H1 (cell line): ENCODE results near the gene HMMR. TPM values are rescaled to one million over a fixed set of nuclear protein-coding genes. Genes with fewer than 3 reads are reported as not detected.

ENCODE experiments used
- CTCF ChIA-PET: fragments of 300-600 bp; sonication (Branson Sonifier 250); formaldehyde crosslinking; loops from one replicate; lab custom pipeline; 2021; ENCODE audit not compliant: partially characterized antibody; lab: Charles Lee
- POLR2A ChIA-PET: fragments of 300-600 bp; sonication (Branson Sonifier 250); formaldehyde crosslinking; loops from one replicate; lab custom pipeline; 2021; ENCODE audit warnings: inconsistent platforms; ENCODE audit not compliant: partially characterized antibody; lab: Charles Lee
- DNase-seq, 2 experiments: peaks; one replicate each; pipeline versions ENCODE4 v3.0.0 to v3.0.0-alpha.2; 2010 to 2022; ENCODE audit warnings: low spot score in 2 of 2, low read depth in 1 of 2, mixed read lengths in 1 of 2
- FAIRE-seq: peaks from 2 replicates; lab custom pipeline; 2011; peaks lifted over from hg19 to GRCh38; lab: Jason Lieb, UNC
- H2AFZ ChIP-seq: 2 replicates; pipeline ENCODE4 v1.8.1; 2012; ENCODE audit warnings: low read length, inconsistent platforms
- H2AK5ac ChIP-seq: 2 replicates; pipeline ENCODE4 v1.6.1; 2013; ENCODE audit warnings: low read depth, low read length
- H2BK120ac ChIP-seq: replicated peaks from 2 replicates; pipeline ENCODE3; 2013; ENCODE audit warnings: low read depth, low read length, inconsistent platforms
- H2BK12ac ChIP-seq: 2 replicates; pipeline ENCODE4 v1.6.1; 2013; ENCODE audit warnings: low read depth, low read length
- H2BK15ac ChIP-seq: 2 replicates; pipeline ENCODE4 v1.6.1; 2013; ENCODE audit warnings: low read length
- H2BK20ac ChIP-seq: 2 replicates; pipeline ENCODE4 v1.6.1; 2013; ENCODE audit warnings: low read length
- H2BK5ac ChIP-seq: 2 replicates; pipeline ENCODE4 v1.6.1; 2013; ENCODE audit warnings: low read depth, low read length
- H3K14ac ChIP-seq: 2 replicates; pipeline ENCODE4 v1.6.1; 2013; ENCODE audit warnings: inconsistent platforms; ENCODE audit not compliant: insufficient read length
- H3K18ac ChIP-seq: 2 replicates; pipeline ENCODE4 v1.6.1; 2013; ENCODE audit warnings: low read length; ENCODE audit errors: extremely low read depth
- H3K23ac ChIP-seq: 2 replicates; pipeline ENCODE4 v1.6.1; 2013; ENCODE audit warnings: inconsistent platforms; ENCODE audit not compliant: insufficient read length
- H3K23me2 ChIP-seq: 2 replicates; pipeline ENCODE4 v1.6.1; 2013; ENCODE audit warnings: low read depth, low read length
- H3K27ac ChIP-seq: 2 replicates; pipeline ENCODE4 v1.6.1; 2011; ENCODE audit warnings: low read depth, low read length, inconsistent platforms
- H3K27me3 ChIP-seq, 4 experiments: replicated peaks in 1 of 4; 1 replicate in 1 of 4; 2 replicates in 3 of 4; pipeline versions ENCODE4 v1.6.1 to v1.8.1; 2011 to 2013; ENCODE audit warnings: low read length in 3 of 4, mild to moderate bottlenecking in 3 of 4, inconsistent platforms in 2 of 4, mixed read lengths in 2 of 4, moderate library complexity in 1 of 4; ENCODE audit not compliant: control insufficient read depth in 3 of 4, insufficient read depth in 3 of 4; ENCODE audit errors: extremely low read depth in 1 of 4
- H3K36me3 ChIP-seq, 4 experiments: 2 replicates each; pipeline versions ENCODE4 v1.6.1 to v1.8.1; 2011 to 2013; ENCODE audit warnings: mild to moderate bottlenecking in 4 of 4, low read length in 3 of 4, moderate library complexity in 2 of 4, control low read depth in 1 of 4, inconsistent platforms in 1 of 4; ENCODE audit not compliant: insufficient read depth in 4 of 4, control insufficient read depth in 2 of 4
- H3K4ac ChIP-seq: replicated peaks from 2 replicates; pipeline ENCODE3; 2013; ENCODE audit warnings: low read length, low read depth, mixed read lengths, inconsistent platforms; ENCODE audit not compliant: insufficient read length
- H3K4me1 ChIP-seq, 4 experiments: replicated peaks in 1 of 4; 1 replicate in 1 of 4; 2 replicates in 3 of 4; pipeline versions ENCODE4 v1.6.1 to v1.8.1; 2011 to 2013; ENCODE audit warnings: low read length in 3 of 4, inconsistent platforms in 2 of 4, mixed read lengths in 1 of 4; ENCODE audit not compliant: insufficient read depth in 4 of 4, control insufficient read depth in 3 of 4
- H3K4me2 ChIP-seq, 2 experiments: 2 replicates each; pipeline versions ENCODE4 v1.6.1 to v1.8.1; 2011 to 2013; ENCODE audit warnings: low read depth in 2 of 2, low read length in 2 of 2, control low read depth in 1 of 2, inconsistent platforms in 1 of 2, mild to moderate bottlenecking in 1 of 2; ENCODE audit not compliant: insufficient read depth in 1 of 2
- H3K4me3 ChIP-seq, 4 experiments: fragments of 200-600, 300-600 bp in 1 of 4; sonication (generic), shearing (Covaris generic), sonication (Bioruptor Twin) in 1 of 4; 2 replicates each; pipeline versions ENCODE4 v1.5.1 to v1.8.1; 2011 to 2016; ENCODE audit warnings: low read length in 4 of 4, low read depth in 3 of 4, control low read depth in 2 of 4, inconsistent platforms in 2 of 4, mild to moderate bottlenecking in 2 of 4, mixed read lengths in 1 of 4, moderate library complexity in 1 of 4; ENCODE audit not compliant: insufficient read depth in 2 of 4; ENCODE audit errors: extremely low read depth in 1 of 4
- H3K56ac ChIP-seq: replicated peaks from 2 replicates; pipeline ENCODE3; 2013; ENCODE audit warnings: low read depth, mild to moderate bottlenecking, mixed read lengths, low read length, inconsistent platforms; ENCODE audit not compliant: insufficient read length
- H3K79me1 ChIP-seq: 2 replicates; pipeline ENCODE4 v1.6.1; 2013; ENCODE audit warnings: low read depth, low read length, control low read depth
- H3K79me2 ChIP-seq, 2 experiments: 2 replicates each; pipeline versions ENCODE4 v1.6.1 to v1.8.1; 2012 to 2013; ENCODE audit warnings: low read length in 2 of 2, mild to moderate bottlenecking in 2 of 2, inconsistent platforms in 1 of 2; ENCODE audit not compliant: insufficient read depth in 2 of 2, control insufficient read depth in 1 of 2
- H3K9ac ChIP-seq, 4 experiments: replicated peaks in 1 of 4; 1 replicate in 1 of 4; 2 replicates in 3 of 4; pipeline versions ENCODE4 v1.6.1 to v1.8.1; 2011 to 2013; ENCODE audit warnings: low read depth in 3 of 4, low read length in 3 of 4, control low read depth in 2 of 4, mild to moderate bottlenecking in 2 of 4, moderate library complexity in 2 of 4, inconsistent platforms in 1 of 4; ENCODE audit errors: extremely low read depth in 1 of 4
- H3K9me3 ChIP-seq, 2 experiments: 2 replicates each; pipeline versions ENCODE4 v1.6.1 to v1.8.1; 2012 to 2013; ENCODE audit warnings: mild to moderate bottlenecking in 2 of 2, moderate library complexity in 2 of 2, control low read depth in 1 of 2, inconsistent platforms in 1 of 2, low read depth in 1 of 2, low read length in 1 of 2, mixed read lengths in 1 of 2; ENCODE audit not compliant: insufficient read depth in 2 of 2
- H4K20me1 ChIP-seq, 2 experiments: replicated peaks in 1 of 2; 2 replicates each; pipeline versions ENCODE3 to v1.8.1; 2011 to 2013; ENCODE audit warnings: inconsistent platforms in 2 of 2, low read length in 2 of 2, mild to moderate bottlenecking in 1 of 2; ENCODE audit not compliant: insufficient read depth in 2 of 2, control insufficient read depth in 1 of 2
- H4K5ac ChIP-seq: 2 replicates; pipeline ENCODE4 v1.6.1; 2013; ENCODE audit warnings: low read length, low read depth, mixed read lengths, inconsistent platforms; ENCODE audit not compliant: insufficient read length
- H4K8ac ChIP-seq: 2 replicates; pipeline ENCODE4 v1.8.0; 2013; ENCODE audit warnings: mild to moderate bottlenecking, moderate library complexity, low read length, inconsistent platforms; ENCODE audit not compliant: insufficient read depth; ENCODE audit errors: extremely low read depth
- H4K91ac ChIP-seq: replicated peaks from 2 replicates; pipeline ENCODE3; 2013; ENCODE audit warnings: low read length, mixed read lengths, inconsistent platforms; ENCODE audit not compliant: insufficient read length
- SRF ChIP-seq: IDR thresholded peaks from 2 replicates; pipeline ENCODE4 v1.6.1; 2011; ENCODE audit warnings: mild to moderate bottlenecking, low read depth, low read length, moderate library complexity
- TEAD4 ChIP-seq: IDR thresholded peaks from 2 replicates; pipeline ENCODE4 v1.6.1; 2012; ENCODE audit warnings: low read depth, low read length, inconsistent platforms, mixed read lengths
- YY1 ChIP-seq: IDR thresholded peaks from 2 replicates; pipeline ENCODE4 v1.6.1; 2011; ENCODE audit warnings: low read depth, mild to moderate bottlenecking, low read length
- WGBS, 2 experiments: shearing (Covaris generic) in 1 of 2; methylation state at CpG; one replicate each; pipeline versions ENCODE4 v1.1.6 to v1.1.7; 2013 to 2015; ENCODE audit warnings: low lambda C conversion rate in 2 of 2, mixed read lengths in 2 of 2, inconsistent platforms in 1 of 2, low coverage in 1 of 2, missing lambda C conversion rate in 1 of 2; ENCODE audit not compliant: insufficient replicate concordance in 2 of 2, insufficient coverage in 1 of 2, insufficient read length in 1 of 2; ENCODE audit errors: extremely low coverage in 1 of 2, missing lambda C conversion rate in 1 of 2; 5-methylcytosine and 5-hydroxymethylcytosine counted together
- polyA plus RNA-seq, 7 experiments: library from polyadenylated mRNA; depleted of rRNA in 3 of 7; stranded (reverse) in 5 of 7; unstranded in 2 of 7; fragments of >200 nt in 5 of 7; fragments of 200-250 nt in 2 of 7; gene quantifications; 1 replicate in 5 of 7; 2 replicates in 1 of 7; 4 replicates in 1 of 7; pipeline versions ENCODE4 v1.2.1 to v1.2.3, GENCODE V29; 2011 to 2013; ENCODE audit warnings: missing spikeins in 2 of 7, mixed read lengths in 2 of 7
- small RNA-seq: library from polyadenylated mRNA; stranded (forward); fragments of <200 nt; extraction: miRNeasy Mini kit (QIAGEN cat#:217004); gene quantifications from one replicate; pipeline ENCODE3, GENCODE V24; 2013; ENCODE audit not compliant: insufficient read depth
- total RNA-seq: library from RNA; stranded (reverse); fragmentation: NEBNext Ultra II Directional; extraction: Animal tissue kit (Norgen Biotek cat#: 25700); gene quantifications from 2 replicates; pipeline ENCODE4 v1.2.1, GENCODE V29; 2021

HMMR gene
- total and polyA plus RNA-seq, 2 of the 8 experiments (the other 6 are each of a cell fraction or from before 2014, with no cell fraction given) = 17.5 to 77.3 TPM

DNA sequence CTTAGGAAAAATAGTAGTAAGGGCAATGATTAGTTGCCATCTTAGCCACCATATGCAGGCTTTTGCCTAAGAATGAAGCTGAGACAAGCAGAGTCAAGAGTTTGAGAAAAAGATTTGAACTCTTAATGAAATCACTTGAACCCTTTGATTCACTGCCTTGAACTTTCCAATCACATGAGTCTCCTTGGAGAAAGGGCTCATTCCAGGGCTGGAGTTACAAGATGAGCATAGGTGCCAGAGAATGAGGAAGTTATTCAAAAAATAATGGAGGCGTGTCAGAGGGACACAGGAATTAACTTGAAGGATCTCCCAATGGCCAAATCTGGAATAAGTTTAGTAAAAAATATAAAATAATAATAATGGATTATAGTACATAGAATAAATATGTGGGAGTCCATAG, 80.3 kb downstream of the HMMR start:
- WGBS, 2 experiments = 89% methylated on average over 1 of the region's 1 CpG; no CpG with 5 or more reads in 1 of the 2 experiments
- Histone ChIP-seq H3K4me2 (no peak overlapping the region), H4K20me1 (no peaks in the 10 kb centered on the region), H3K23me2 (no peaks in the 10 kb centered on the region), H3K9me3 (no peaks in the 10 kb centered on the region), H2BK20ac (no peak overlapping the region), H3K79me1 (no peaks in the 10 kb centered on the region), H3K14ac (no peak overlapping the region), H3K27me3 (no peaks in the 10 kb centered on the region), H3K27ac (no peak overlapping the region), H2AFZ (no peak overlapping the region), H2BK12ac (no peak overlapping the region), H4K8ac (no peak overlapping the region), H3K36me3 (no peaks in the 10 kb centered on the region), H2AK5ac (no peak overlapping the region), H3K4me3 (no peak overlapping the region), H2BK5ac (no peak overlapping the region), H3K56ac (no peak overlapping the region), H3K79me2 (no peaks in the 10 kb centered on the region), H3K4me1 (peaks cover 0 to 10% (median 8%) of the 10 kb centered on the region in 4 experiments; a peak in 3 of 7 replicates), H2BK120ac (no peak overlapping the region), H2BK15ac (no peak overlapping the region), H3K23ac (no peak overlapping the region), H3K9ac (no peak overlapping the region), H4K5ac (no peak overlapping the region), H3K18ac (no peak overlapping the region), H4K91ac (no peak overlapping the region), H3K4ac (no peak overlapping the region)
- POLR2A ChIA-PET = no interaction called here
- no peak for TF ChIP-seq TEAD4
- TF ChIP-seq SRF = no peak
- TF ChIP-seq YY1 = no peak
- CTCF ChIA-PET = interaction anchor here (1.6 kb wide), 1 partner anchor 10 kb away, joined by 3 read pairs; no protein-coding TSS in a partner anchor
- DNase-seq (no peak), FAIRE-seq (no peak)

Small RNA genes within 50 kb of the gene (small RNA-seq; reads per million reads assigned to genes)
- not detected for gene AC008723.1

Other genes with a start within 250 kb of the HMMR start
- 363 and 369 TPM in 2 replicates for gene CCNG1, start 23.0 kb upstream of the HMMR start, total RNA-seq
- gene CCNG1, start 23.0 kb upstream of the HMMR start, polyA plus RNA-seq (2011; rRNA removed) = 84.2 and 165 TPM in 2 replicates
- gene NUDCD2, start 530 bp upstream of the HMMR start, total RNA-seq = 48.5 and 59.5 TPM in 2 replicates
- gene NUDCD2, start 530 bp upstream of the HMMR start, polyA plus RNA-seq (2011; rRNA removed) = 6.8 and 12.2 TPM in 2 replicates
- gene MAT2B, start 45.0 kb downstream of the HMMR start, total RNA-seq = 64.1 and 65.2 TPM in 2 replicates
- gene MAT2B, start 45.0 kb downstream of the HMMR start, polyA plus RNA-seq (2011; rRNA removed) = 18.7 and 33.9 TPM in 2 replicates